ENCODE data around the gene KIF1C.
"Not testable (repeated sequence)": the region's sequence is repeated elsewhere in the genome, so short reads cannot be mapped to it uniquely, and the experiment has no call there.

Gene KIF1C

DNA sequence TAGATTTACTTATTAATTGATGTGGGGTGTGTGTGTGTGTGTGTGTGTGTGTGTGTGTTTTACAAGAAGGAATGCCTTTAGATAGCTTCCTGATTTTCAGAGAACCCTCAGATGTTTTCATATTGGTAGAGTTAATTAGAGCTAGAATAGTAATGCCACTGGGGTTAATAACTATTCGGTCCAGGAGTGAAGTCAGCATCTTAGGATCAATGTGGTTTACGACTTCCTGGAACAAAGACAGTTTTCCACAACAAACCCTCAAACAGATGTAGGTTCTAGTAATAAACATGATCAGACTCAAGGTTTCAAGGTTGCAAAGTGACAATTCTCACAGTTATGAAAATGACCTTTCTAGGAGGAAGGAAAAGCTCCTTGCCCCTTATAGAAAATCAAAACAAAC lies 49.7 kb downstream of the KIF1C start:
- DNase-seq = no peak

DNA sequence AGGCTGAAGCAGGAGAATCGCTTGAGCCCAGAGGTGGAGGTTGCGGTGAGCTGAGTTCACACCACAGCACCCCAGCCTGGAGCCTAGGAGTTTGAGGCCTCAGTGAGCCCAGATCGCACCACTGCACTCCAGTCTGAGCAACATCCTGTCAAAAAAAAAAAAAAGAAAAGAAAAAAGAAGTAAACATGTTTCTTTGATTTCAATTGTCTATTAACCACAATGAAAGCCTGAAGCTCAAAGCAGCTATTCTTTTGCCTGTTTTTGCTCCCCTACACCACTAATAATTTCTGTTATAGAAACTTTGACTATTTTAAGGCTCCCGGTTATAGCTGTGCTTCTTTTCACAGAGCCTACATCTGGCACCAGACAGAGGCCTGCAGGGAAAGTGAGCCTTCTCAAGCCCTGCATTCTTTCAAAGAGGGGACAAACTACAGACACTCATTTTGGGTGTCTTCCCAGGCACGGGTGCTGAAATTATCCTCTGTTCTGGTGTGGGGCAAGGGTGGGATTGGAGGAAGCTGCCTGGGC lies 51.6 kb downstream of the KIF1C start:
- peak; percentile 24 for DNase-seq

DNA sequence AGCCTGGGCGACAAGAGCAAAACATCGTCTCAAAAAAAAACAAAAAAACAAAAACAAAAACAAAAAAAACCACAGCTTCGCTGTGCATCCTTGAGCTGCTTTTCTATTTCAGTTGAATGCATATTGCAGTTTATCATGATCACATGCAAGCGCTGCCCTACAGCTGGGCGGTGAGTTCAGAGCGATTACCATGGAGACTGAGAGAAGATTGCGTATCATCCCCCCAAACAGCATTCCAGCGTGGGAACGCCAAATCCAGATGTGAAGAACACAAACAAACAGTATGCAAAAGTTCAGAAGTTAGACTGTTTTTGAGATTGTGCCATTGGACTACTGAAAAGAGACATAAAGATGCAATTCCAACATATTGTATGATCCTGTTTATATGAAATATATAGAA lies 52.5 kb downstream of the KIF1C start:
- no peak for DNase-seq

DNA sequence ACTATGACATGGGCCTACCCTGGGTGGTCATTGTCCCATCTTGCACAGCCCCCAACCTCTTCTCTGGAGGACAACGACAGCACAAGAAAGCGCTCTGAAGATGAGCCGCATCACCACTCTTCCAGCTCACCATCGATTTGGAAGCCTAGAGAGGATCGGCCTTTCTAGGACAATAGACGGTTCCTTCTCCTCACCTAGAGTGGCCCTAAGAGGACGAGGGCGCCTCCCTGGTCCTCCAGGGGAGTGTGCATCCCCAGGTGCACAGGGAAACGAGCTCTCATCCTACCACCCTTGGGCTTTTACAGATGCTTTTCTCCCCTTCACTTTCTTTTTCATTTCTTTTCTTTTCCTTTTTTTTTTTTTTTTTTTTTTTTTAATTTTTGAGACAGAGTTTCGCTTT lies 57.8 kb downstream of the KIF1C start:
- DNase-seq = no peak

DNA sequence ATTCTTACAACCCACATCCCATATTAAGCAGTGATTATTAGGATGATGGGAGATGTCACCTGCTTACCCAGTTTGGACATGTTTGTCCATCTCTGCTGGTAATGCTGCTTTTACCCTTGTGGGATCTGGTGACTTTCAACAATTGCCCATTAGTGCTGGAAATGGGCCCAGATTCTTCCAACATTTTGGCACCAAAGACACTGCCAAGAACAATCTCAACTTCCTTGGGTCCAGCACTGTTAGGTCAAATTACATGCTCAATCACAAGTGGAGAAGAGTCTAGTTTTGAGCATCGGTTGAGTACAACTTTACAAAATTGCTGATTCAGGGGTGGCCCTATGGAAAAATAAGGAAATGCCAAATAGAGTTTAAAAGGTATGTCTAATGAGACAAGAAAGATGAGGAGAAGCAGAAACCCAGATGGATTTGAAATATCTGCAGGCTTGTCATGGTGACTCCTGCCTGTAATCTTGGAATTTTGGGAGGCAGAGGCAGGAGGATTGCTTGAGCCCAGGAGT lies 67.5 kb downstream of the KIF1C start:
- no peak for DNase-seq

DNA sequence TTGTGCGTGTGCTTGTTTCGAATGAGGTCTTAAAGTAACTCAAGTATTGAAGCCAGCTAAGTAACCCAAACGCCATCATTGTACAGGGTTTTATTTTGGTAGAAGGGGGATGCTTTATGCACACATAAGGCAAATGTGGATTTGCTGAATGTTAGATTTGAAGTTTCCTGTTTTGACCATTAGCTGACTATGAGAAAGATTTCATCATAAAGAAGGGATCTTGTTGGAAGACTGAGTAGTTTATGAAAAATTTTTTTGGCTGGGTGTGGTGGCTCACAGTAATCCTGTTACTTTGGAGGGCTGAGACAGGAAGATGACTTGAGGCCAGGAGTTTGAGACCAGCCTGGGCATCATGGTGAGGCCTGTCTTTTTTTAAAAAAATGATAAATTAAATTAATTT lies 70.5 kb downstream of the KIF1C start:
- DNase-seq = no peak

DNA sequence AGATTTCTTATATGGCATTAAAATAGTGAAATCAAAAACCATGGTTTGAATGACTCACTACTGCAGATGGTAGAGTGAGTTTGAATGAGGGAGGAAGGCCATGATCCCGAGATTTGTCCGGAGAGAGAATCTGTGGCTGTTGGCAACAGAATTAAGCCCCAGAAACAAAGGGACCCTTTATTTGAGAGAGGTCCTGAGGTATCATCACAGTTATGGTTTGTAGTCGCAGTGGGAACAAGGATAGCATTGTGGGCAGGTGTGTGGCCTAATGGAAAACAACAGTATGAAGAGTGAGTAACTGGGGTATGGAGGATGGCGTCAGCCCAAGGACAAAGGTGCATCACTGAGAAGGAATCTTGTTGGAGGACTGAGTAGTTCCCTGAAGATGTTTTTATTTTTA lies 72.0 kb downstream of the KIF1C start:
- DNase-seq = no peak

DNA sequence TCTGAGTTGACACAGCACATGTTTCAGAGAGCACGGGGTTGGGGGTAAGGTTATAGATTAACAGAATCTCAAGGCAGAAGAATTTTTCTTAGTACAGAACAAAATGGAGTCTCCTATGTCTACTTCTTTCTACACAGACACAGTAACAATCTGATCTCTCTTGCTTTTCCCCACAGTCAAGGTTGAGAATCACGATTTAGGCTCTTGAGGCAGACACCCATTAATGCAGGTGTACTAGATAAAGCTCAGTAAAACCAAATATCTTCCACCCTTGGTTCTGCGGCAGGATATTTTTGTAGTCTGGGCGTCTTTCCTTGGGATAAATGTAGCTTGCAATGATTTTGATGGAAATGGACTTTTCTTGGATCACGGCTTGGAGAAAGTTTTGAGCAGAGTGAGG lies 77.7 kb downstream of the KIF1C start:
- DNase-seq = not testable (repeated sequence)

DNA sequence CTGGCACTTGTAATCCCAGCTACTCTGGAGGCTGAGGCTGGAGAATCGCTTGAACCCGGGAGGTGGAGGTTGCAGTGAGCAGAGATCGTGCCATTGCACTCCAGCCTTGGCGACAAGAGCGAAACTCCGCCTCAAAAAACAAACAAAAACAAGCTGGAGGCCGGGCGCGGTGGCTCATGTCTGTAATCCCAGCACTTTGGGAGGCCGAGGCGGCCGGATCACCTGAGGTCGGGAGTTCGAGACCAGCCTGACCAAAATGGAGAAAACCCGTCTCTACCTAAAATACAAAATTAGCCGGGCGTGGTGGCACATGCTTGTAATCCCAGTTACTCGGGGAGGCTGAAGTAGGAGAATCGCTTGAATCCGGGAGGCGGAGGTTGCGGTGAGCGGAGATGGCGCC lies 79.5 kb downstream of the KIF1C start:
- DNase-seq = not testable (repeated sequence)

DNA sequence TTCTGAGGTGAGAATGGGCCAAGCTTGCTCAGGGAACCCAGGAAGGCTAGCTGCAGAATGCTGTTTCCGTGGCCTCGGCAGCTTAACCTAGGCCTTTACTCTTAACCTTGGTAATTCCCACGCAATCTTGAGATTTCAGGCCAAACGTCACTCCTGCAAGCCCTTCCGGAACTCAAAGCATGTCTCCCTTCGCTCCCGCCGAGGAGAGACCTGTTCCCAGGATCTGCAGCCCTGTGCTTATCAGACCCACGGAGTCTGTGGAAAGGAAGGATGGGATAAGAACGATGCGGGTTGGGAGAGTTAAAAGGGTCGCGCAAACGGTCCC lies 80.0 kb downstream of the KIF1C start:
- no peak for DNase-seq

Data from activated gamma-delta T cell (primary cell).